LNCAP (cell line): ENCODE results near the gene BMP2K.

Experiments
- TF ChIP-seq, protein P1 (sequence below): fragments of 450-650 bp; IDR thresholded peaks from 2 replicates; pipeline ENCODE4 v1.5.1; 2017; ENCODE audit warnings: mild to moderate bottlenecking

The BMP2K gene

DNA sequence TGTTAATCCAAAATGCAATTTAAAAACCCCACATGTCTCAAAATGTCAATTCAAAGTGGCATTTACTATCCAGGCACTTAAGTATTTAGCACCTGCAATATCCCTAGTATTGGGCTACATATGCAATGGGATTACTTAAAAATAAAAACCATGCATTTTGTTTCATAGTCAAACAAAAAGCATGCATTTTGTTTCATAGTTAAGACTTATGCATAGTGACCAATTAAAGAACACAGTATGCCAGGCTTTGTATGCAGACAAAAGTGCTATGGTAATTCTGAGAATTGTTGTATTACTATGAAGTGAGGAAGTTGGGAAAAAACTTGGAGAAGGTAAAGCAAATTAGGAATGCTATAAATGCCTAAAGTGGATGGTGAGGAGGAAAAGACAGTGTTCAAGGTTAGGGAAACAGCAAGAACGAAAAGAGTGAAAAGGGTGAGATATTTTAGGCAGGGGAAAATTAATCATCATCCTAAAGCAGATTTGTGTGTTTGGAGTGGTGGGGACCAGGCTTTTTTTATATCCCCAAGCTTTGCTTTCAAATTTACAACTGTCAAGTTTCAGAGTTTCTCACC is 10.6 kb upstream of the BMP2K start:
- TF ChIP-seq, protein P1, sequence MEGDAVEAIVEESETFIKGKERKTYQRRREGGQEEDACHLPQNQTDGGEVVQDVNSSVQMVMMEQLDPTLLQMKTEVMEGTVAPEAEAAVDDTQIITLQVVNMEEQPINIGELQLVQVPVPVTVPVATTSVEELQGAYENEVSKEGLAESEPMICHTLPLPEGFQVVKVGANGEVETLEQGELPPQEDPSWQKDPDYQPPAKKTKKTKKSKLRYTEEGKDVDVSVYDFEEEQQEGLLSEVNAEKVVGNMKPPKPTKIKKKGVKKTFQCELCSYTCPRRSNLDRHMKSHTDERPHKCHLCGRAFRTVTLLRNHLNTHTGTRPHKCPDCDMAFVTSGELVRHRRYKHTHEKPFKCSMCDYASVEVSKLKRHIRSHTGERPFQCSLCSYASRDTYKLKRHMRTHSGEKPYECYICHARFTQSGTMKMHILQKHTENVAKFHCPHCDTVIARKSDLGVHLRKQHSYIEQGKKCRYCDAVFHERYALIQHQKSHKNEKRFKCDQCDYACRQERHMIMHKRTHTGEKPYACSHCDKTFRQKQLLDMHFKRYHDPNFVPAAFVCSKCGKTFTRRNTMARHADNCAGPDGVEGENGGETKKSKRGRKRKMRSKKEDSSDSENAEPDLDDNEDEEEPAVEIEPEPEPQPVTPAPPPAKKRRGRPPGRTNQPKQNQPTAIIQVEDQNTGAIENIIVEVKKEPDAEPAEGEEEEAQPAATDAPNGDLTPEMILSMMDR: no peak

GRCh38 chr4:78766026-78766425 is 10.1 kb upstream of the BMP2K start:
- TF ChIP-seq, protein P1: no peak

GRCh38 chr4:78766650-78767049 is 9.5 kb upstream of the BMP2K start:
- TF ChIP-seq, protein P1: no peak

- TF ChIP-seq, protein P1: no peak
These were observed 8.8 kb upstream of the BMP2K start for GRCh38 chr4:78767350-78767749.

DNA sequence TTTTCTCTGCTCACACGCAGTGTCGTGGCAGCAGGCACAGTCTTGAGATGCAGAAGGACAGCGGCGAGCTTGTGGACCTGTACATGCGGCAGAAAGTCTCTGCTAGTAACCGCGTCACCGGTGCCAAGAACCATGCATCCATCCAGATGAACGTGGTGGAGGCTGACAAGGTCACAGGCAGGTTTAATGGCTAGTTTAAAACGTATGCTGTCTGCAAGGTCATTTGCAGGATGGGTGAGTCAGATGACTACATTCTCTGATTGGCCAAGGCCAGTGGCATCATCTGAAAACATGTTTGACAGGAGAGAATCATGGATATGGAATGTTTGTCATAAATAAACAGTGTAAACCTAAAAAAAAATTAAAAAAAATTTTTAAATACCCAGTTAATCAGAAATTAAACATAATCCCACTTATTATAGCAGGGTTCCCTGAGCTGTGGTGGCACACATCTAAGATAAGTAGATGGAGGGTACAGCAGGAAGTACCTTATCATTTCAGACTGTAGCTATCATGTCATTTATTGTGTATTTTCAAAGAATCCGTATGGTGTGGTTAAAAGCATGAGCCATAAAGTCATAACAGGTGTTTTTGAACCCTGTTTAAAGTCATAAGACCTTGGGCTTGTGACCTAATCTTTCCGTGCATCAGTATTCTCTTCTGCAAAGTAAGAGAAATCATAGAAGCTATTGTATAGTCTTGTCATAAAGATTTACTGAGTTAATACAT is 7.5 kb upstream of the BMP2K start:
- TF ChIP-seq, protein P1: no peak

DNA sequence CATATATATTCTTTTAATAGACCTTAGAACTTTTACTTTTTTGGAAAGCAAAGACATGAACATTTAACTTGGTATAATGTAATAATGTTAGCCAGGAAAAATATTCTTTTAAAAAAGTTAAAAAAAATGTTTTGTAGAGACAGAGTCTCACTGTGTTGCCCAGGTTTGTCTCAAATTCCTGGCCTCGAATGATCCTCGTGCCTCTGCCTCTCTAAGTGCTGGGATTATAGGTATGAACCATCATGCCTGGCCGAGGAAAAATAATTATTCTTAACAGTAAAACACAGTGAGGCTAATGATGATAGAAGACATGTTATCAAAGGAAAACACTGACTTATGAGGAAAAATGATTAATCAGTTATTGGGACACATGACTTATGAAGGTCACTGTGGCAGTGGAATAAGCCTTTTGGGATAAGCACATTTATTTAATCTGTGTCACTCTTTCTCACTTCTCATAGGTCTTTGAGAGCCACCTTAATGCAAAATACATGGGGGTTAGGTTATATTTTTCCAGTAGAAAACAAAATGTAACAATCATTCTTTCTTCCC is 6.0 kb upstream of the BMP2K start:
- TF ChIP-seq, protein P1: no peak

GRCh38 chr4:78772526-78773091 is 3.5 kb upstream of the BMP2K start:
- TF ChIP-seq, protein P1: no peak
